ENCODE results near the gene HOXA11. TPM values are rescaled to one million over a fixed set of nuclear protein-coding genes. Genes with fewer than 3 reads are reported as not detected.

The HOXA11 gene
- total RNA-seq, 1 donor from 2014 or later: not detected

- TF ChIP-seq CTCF (IDR thresholded peaks at IDR 0.05; ENCODE audit: insufficient read depth, low read length, severe bottlenecking): no peak
- Histone ChIP-seq H3K4me3 (ENCODE audit: low read depth, low read length) (no peak overlapping the region), H3K27me3 (ENCODE audit: control insufficient read depth, insufficient read depth, low read length) (peaks cover 75% of the 10 kb centered on the region), H3K36me3 (ENCODE audit: control insufficient read depth, insufficient read depth, low read length) (no peaks in the 10 kb centered on the region)
- DNase-seq (ENCODE audit: low read depth) (no peak), FAIRE-seq (no peak)
These were observed 24.9 kb downstream of the HOXA11 start for GRCh38 chr7:27160145-27160545.

- DNase-seq (ENCODE audit: low read depth) (no peak), FAIRE-seq (no peak)
- Histone ChIP-seq H3K27me3 (ENCODE audit: control insufficient read depth, insufficient read depth, low read length) (peaks cover 75% of the 10 kb centered on the region), H3K4me3 (ENCODE audit: low read depth, low read length) (no peak overlapping the region), H3K36me3 (ENCODE audit: control insufficient read depth, insufficient read depth, low read length) (no peaks in the 10 kb centered on the region)
- TF ChIP-seq CTCF (IDR thresholded peaks at IDR 0.05; ENCODE audit: insufficient read depth, low read length, severe bottlenecking): no peak
These were observed 25.5 kb downstream of the HOXA11 start for GRCh38 chr7:27159266-27160144.

GRCh38 chr7:27158436-27159265, 26.4 kb downstream of the HOXA11 start:
- H3K27me3 ChIP-seq (ENCODE audit: control insufficient read depth, insufficient read depth, low read length): peaks cover 76% of the 10 kb centered on the region
- TF ChIP-seq CTCF (IDR thresholded peaks at IDR 0.05; ENCODE audit: insufficient read depth, low read length, severe bottlenecking): no peak
- FAIRE-seq: no peak

GRCh38 chr7:27157702-27158431, 27.2 kb downstream of the HOXA11 start:
- Histone ChIP-seq H3K4me3 (ENCODE audit: low read depth, low read length) (no peak overlapping the region), H3K27me3 (ENCODE audit: control insufficient read depth, insufficient read depth, low read length) (peaks cover 79% of the 10 kb centered on the region), H3K36me3 (ENCODE audit: control insufficient read depth, insufficient read depth, low read length) (no peaks in the 10 kb centered on the region)
- no peak for TF ChIP-seq CTCF (IDR thresholded peaks at IDR 0.05; ENCODE audit: insufficient read depth, low read length, severe bottlenecking)
- FAIRE-seq (no peak), DNase-seq (ENCODE audit: low read depth) (no peak)

More at GRCh38 chr7:27158436-27159265, 26.4 kb downstream of the HOXA11 start:
- no peaks in the 10 kb centered on the region for H3K36me3 ChIP-seq (ENCODE audit: control insufficient read depth, insufficient read depth, low read length)
- no peak overlapping the region for H3K4me3 ChIP-seq (ENCODE audit: low read depth, low read length)
- no peak for DNase-seq (ENCODE audit: low read depth)

- FAIRE-seq: no peak
- no peak for TF ChIP-seq CTCF (IDR thresholded peaks at IDR 0.05; ENCODE audit: insufficient read depth, low read length, severe bottlenecking)
- DNase-seq (ENCODE audit: low read depth): no peak
- no peaks in the 10 kb centered on the region for H3K36me3 ChIP-seq (ENCODE audit: control insufficient read depth, insufficient read depth, low read length)
- H3K27me3 ChIP-seq (ENCODE audit: control insufficient read depth, insufficient read depth, low read length): peaks cover 87% of the 10 kb centered on the region
- no peak overlapping the region for H3K4me3 ChIP-seq (ENCODE audit: low read depth, low read length)
These were observed 27.9 kb downstream of the HOXA11 start for GRCh38 chr7:27156916-27157701.

Measured in bronchial epithelial cell (primary cell).